ENCODE data around the gene RALY. TPM values are rescaled to one million over a fixed set of nuclear protein-coding genes. Genes with fewer than 3 reads are reported as not detected.
A peak's percentile ranks its signal among the peaks of the same experiment; 100 is the strongest.

The RALY gene
- polyA plus RNA-seq (2013, experiment 1 of 2), result 221 TPM
- 199 TPM for polyA plus RNA-seq (2013, experiment 2 of 2)

DNA sequence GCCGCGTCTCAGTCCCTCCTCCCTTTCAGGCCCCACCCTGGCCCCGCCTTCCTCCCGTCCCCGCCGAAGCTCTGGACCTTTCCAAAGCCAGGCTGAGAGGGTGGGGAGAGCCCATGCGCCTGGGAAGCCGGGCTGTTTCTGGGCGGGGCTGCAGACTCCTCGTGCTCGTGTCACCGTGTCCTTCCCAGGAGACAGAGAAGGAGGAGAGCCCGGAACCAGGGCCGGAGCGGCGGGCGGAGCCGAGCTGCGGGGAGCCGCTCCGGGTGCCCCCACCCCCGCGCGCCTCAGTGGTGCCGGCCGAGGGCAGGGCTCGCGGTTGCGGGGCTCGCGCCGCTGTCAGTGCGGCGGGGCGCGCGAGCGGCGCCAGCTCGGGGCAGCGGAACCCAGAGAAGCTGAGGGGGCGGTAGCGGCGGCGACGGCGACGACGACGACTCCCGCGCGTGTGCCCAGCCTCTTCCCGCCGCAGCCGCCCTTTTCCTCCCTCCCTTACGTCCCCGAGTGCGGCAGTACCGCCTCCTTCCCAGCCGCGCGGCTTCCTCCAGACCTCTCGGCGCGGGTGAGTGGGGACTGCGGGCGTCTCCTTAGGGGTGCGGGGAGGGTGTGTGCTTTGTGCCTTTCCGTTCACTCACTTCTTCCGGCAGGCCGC, at the start of gene RALY:
TSS of gene RALY (plus strand) at position 336 of the 646 bp plus-strand sequence. CDS start 78,164 bp downstream, outside the sequence.
- H3K9me3 ChIP-seq (ENCODE audit: control insufficient read depth, low read length), result no peaks in the 10 kb centered on the region
- peaks cover 9% of the 10 kb centered on the region for H3K4me1 ChIP-seq (ENCODE audit: control insufficient read depth, insufficient read depth, low read length, poor library complexity, severe bottlenecking)
- WGBS, 2 experiments (ENCODE audit: insufficient coverage in 2 of 2), result 0 to 1% methylated on average over 34 to 56 of the region's 72 CpGs

DNA sequence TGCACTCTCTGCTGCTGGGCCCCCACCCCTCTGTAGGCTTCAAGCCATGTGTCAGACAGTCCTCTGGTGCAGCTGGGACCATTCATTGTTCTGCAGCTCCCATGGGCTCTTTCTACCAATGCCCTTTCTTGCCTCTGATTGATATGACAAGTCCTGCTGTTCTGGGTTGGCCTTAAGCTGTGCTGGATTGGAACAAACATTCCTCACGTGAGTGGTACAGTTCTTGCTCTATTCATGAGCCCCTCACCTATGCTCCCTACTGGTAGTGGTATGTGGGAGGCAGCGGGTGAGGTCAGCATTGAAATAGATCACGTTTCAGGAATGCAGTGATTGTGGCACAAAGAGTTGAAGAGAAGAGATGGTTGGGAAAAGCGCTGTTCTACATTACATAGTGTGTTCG, 48.8 kb upstream of the RALY start:
- Histone ChIP-seq H3K27ac (ENCODE audit: low read depth, low read length, severe bottlenecking) (no peak overlapping the region), H3K4me3 (ENCODE audit: extremely low read depth, insufficient read depth, low read length, poor library complexity, severe bottlenecking) (no peak overlapping the region), H3K36me3 (ENCODE audit: control insufficient read depth, insufficient read depth, low read length) (no peaks in the 10 kb centered on the region), H3K4me1 (ENCODE audit: control insufficient read depth, insufficient read depth, low read length, poor library complexity, severe bottlenecking) (no peaks in the 10 kb centered on the region), H3K9me3 (ENCODE audit: control insufficient read depth, low read length) (peaks cover 12% of the 10 kb centered on the region)
- 87 to 91% methylated on average over 3 of the region's 5 CpGs for WGBS, 2 experiments (ENCODE audit: insufficient coverage in 2 of 2)

More for the DNA sequence above, at the start of gene RALY:
- Histone ChIP-seq H3K27ac (ENCODE audit: low read depth, low read length, severe bottlenecking) (peak within 1 kb of the TSS; percentile 99), H3K4me3 (ENCODE audit: extremely low read depth, insufficient read depth, low read length, poor library complexity, severe bottlenecking) (peak within 1 kb of the TSS; percentile 98), H3K36me3 (ENCODE audit: control insufficient read depth, insufficient read depth, low read length) (peaks cover 18% of the 10 kb centered on the region)

DNA sequence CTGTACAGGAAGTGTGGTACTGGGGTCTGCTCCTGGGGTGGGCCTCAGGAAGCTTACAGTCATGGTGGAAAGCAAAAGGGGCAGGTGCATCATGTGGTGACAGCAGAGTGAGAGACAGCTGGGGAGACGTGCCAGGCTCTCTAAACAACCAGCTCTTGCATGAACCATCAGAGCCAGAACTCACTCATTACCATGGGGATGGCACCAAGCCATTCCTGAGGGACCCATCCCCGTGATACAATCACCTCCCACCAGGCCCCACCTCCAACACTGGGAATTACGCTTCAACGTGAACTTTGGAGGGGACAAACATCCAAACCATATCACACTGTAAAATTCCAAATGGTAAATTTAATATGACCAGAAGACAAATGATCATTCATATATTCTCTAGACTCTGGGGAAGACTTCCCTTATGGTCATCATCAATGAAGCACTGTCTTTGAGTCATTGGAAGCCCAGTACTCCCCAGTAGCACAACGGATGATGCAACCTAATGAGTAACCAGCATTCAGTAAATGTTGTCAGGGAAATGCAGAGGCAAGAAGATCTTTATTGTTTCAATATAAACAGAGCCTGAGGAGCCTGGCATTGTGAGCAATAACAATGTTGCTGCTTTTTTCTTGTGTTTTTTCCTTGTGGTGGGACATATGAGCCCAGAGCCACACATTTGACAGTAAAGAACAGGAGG, 48.2 kb upstream of the RALY start:
- 83 to 89% methylated on average over 2 of the region's 5 CpGs for WGBS, 2 experiments (ENCODE audit: insufficient coverage in 2 of 2)
- Histone ChIP-seq H3K4me3 (ENCODE audit: extremely low read depth, insufficient read depth, low read length, poor library complexity, severe bottlenecking) (no peak overlapping the region), H3K4me1 (ENCODE audit: control insufficient read depth, insufficient read depth, low read length, poor library complexity, severe bottlenecking) (no peaks in the 10 kb centered on the region), H3K36me3 (ENCODE audit: control insufficient read depth, insufficient read depth, low read length) (no peaks in the 10 kb centered on the region), H3K9me3 (ENCODE audit: control insufficient read depth, low read length) (peaks cover 12% of the 10 kb centered on the region), H3K27ac (ENCODE audit: low read depth, low read length, severe bottlenecking) (no peak overlapping the region)

GRCh38 chr20:33947709-33948295, 45.9 kb upstream of the RALY start:
- H3K27ac ChIP-seq (ENCODE audit: low read depth, low read length, severe bottlenecking), result no peak overlapping the region
- no peaks in the 10 kb centered on the region for H3K36me3 ChIP-seq (ENCODE audit: control insufficient read depth, insufficient read depth, low read length)
- no peaks in the 10 kb centered on the region for H3K4me1 ChIP-seq (ENCODE audit: control insufficient read depth, insufficient read depth, low read length, poor library complexity, severe bottlenecking)
- peaks cover 12% of the 10 kb centered on the region for H3K9me3 ChIP-seq (ENCODE audit: control insufficient read depth, low read length)
- 11 to 53% methylated on average over 1 to 2 of the region's 2 CpGs for WGBS, 2 experiments (ENCODE audit: insufficient coverage in 2 of 2)
- H3K4me3 ChIP-seq (ENCODE audit: extremely low read depth, insufficient read depth, low read length, poor library complexity, severe bottlenecking), result no peak overlapping the region

- Histone ChIP-seq H3K4me1 (ENCODE audit: control insufficient read depth, insufficient read depth, low read length, poor library complexity, severe bottlenecking) (no peaks in the 10 kb centered on the region), H3K36me3 (ENCODE audit: control insufficient read depth, insufficient read depth, low read length) (no peaks in the 10 kb centered on the region), H3K9me3 (ENCODE audit: control insufficient read depth, low read length) (peaks cover 12% of the 10 kb centered on the region), H3K27ac (ENCODE audit: low read depth, low read length, severe bottlenecking) (no peak overlapping the region), H3K4me3 (ENCODE audit: extremely low read depth, insufficient read depth, low read length, poor library complexity, severe bottlenecking) (no peak overlapping the region)
- 84 to 100% methylated on average over 1 to 2 of the region's 2 CpGs for WGBS, 2 experiments (ENCODE audit: insufficient coverage in 2 of 2)
Measured at GRCh38 chr20:33948480-33948879, 45.2 kb upstream of the RALY start.

DNA sequence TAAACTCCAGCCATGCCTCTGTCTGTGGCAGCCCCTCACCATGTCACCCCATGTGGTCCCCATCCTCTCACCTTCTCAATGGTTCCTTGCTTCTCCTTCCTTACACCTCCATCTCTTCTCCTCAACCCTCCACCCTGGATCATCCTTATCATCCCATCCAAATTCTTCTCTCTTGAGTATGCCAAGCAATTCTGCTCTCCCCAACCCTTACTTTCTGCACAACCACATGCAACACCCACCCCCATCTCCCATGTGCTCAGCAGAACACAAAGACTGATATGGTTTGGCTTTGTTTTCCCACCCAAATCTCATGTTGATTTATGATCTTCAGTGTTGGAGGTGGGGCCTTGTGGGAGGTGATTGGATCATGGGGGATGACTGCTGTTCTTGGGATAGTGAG, 42.5 kb upstream of the RALY start:
- H3K36me3 ChIP-seq (ENCODE audit: control insufficient read depth, insufficient read depth, low read length), result no peaks in the 10 kb centered on the region
- H3K4me1 ChIP-seq (ENCODE audit: control insufficient read depth, insufficient read depth, low read length, poor library complexity, severe bottlenecking), result no peaks in the 10 kb centered on the region
- peaks cover 12% of the 10 kb centered on the region for H3K9me3 ChIP-seq (ENCODE audit: control insufficient read depth, low read length)

DNA sequence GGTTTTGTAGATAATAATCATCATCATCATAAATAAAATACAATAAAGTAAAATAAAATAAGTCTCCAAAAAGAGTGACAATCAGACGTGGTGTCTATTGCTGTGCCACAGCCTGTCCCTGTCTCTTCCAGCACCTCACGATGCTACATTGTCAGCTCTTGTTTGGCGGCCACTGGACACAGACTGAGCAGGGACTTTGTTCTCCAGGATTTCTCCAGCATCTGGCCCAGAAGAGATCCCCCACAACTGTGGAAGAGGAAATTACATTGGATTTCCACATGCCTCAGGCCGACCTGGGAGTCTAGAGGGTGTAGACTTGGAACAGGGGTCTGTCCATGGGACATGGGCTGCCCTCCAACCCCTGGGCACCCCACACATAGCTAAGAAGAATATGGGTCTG, 39.2 kb upstream of the RALY start:
- H3K27ac ChIP-seq (ENCODE audit: low read depth, low read length, severe bottlenecking), result no peak overlapping the region
- 90 to 93% methylated on average over 2 to 3 of the region's 4 CpGs for WGBS, 2 experiments (ENCODE audit: insufficient coverage in 2 of 2)

More for the DNA sequence above, 42.5 kb upstream of the RALY start:
- Histone ChIP-seq H3K4me3 (ENCODE audit: extremely low read depth, insufficient read depth, low read length, poor library complexity, severe bottlenecking) (no peak overlapping the region), H3K27ac (ENCODE audit: low read depth, low read length, severe bottlenecking) (no peak overlapping the region)

DNA sequence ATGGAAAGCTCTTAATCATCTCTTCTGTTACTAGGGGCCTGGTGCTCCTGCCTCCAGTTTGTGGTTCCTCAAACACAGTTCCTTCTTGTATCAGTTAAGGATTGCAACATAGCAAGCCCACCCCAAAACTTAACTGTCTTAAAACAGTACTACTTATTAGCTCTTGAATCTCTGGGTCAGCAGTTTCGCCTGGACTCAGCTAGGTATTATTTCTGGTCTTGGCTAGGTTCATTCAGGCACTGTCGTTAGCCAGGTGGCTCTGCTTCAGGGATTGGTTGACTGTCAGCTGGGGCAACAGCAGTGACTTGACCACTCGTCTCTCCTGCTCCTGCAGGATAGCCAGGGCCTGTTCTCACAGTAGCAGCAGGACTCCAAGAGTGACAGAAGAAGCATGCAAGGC, 30.0 kb upstream of the RALY start:
- 68 to 82% methylated on average over 3 of the region's 3 CpGs for WGBS, 2 experiments (ENCODE audit: insufficient coverage in 2 of 2)

More for the DNA sequence above, 39.2 kb upstream of the RALY start:
- Histone ChIP-seq H3K4me3 (ENCODE audit: extremely low read depth, insufficient read depth, low read length, poor library complexity, severe bottlenecking) (no peak overlapping the region), H3K4me1 (ENCODE audit: control insufficient read depth, insufficient read depth, low read length, poor library complexity, severe bottlenecking) (no peaks in the 10 kb centered on the region), H3K9me3 (ENCODE audit: control insufficient read depth, low read length) (no peaks in the 10 kb centered on the region), H3K36me3 (ENCODE audit: control insufficient read depth, insufficient read depth, low read length) (no peaks in the 10 kb centered on the region)

DNA sequence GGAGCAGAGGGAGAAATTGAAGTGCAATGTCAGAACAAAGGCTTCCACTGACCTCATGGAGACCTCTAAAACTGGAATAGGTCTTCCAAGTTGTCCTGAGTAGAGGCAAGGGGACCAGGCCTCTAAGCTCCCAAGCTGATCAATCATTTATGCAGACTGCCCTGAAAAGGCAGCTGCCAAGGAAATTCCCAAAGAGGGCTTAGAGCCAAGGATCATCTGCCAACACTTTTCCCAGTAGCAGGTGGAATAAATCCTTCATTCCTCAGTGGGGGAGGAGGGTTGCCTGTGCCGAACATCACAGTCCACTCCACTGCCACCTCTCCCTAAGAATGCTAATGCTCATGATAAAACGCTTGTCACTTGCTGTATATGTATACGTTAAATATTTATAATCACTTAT, 29.3 kb upstream of the RALY start:
- H3K27ac ChIP-seq (ENCODE audit: low read depth, low read length, severe bottlenecking), result no peak overlapping the region
- H3K36me3 ChIP-seq (ENCODE audit: control insufficient read depth, insufficient read depth, low read length), result no peaks in the 10 kb centered on the region
- no CpG with 5 or more reads among the region's 3 CpGs for WGBS, 2 experiments (ENCODE audit: insufficient coverage in 2 of 2)
- peaks cover 4% of the 10 kb centered on the region for H3K9me3 ChIP-seq (ENCODE audit: control insufficient read depth, low read length)
- H3K4me3 ChIP-seq (ENCODE audit: extremely low read depth, insufficient read depth, low read length, poor library complexity, severe bottlenecking), result no peak overlapping the region
- H3K4me1 ChIP-seq (ENCODE audit: control insufficient read depth, insufficient read depth, low read length, poor library complexity, severe bottlenecking), result peaks cover 6% of the 10 kb centered on the region

More for the DNA sequence above, 30.0 kb upstream of the RALY start:
- Histone ChIP-seq H3K36me3 (ENCODE audit: control insufficient read depth, insufficient read depth, low read length) (no peaks in the 10 kb centered on the region), H3K9me3 (ENCODE audit: control insufficient read depth, low read length) (peaks cover 4% of the 10 kb centered on the region), H3K27ac (ENCODE audit: low read depth, low read length, severe bottlenecking) (no peak overlapping the region), H3K4me3 (ENCODE audit: extremely low read depth, insufficient read depth, low read length, poor library complexity, severe bottlenecking) (no peak overlapping the region), H3K4me1 (ENCODE audit: control insufficient read depth, insufficient read depth, low read length, poor library complexity, severe bottlenecking) (peaks cover 6% of the 10 kb centered on the region)

DNA sequence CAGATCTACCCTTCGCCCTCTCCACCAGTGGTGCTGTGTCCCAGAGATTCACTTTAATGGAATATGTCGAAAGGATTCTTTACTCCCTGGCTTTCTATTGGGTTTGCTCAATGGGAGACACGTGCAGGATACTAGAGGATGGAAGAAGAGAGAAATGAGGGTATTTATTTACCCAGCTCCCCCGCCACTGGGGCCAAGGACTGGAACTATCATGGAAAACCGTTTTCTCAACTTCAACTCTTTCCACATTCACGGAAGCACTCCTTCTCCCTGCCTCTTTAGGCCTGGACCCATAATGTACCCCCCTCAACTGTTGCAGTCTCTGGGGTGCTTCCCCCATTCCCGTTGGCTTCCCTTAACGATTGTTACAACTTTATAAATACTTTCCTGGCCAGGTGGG, 26.6 kb upstream of the RALY start:
- 89 to 91% methylated on average over 5 of the region's 8 CpGs for WGBS, 2 experiments (ENCODE audit: insufficient coverage in 2 of 2)
- H3K4me3 ChIP-seq (ENCODE audit: extremely low read depth, insufficient read depth, low read length, poor library complexity, severe bottlenecking), result no peak overlapping the region
- peaks cover 6% of the 10 kb centered on the region for H3K4me1 ChIP-seq (ENCODE audit: control insufficient read depth, insufficient read depth, low read length, poor library complexity, severe bottlenecking)
- H3K27ac ChIP-seq (ENCODE audit: low read depth, low read length, severe bottlenecking), result no peak overlapping the region
- H3K9me3 ChIP-seq (ENCODE audit: control insufficient read depth, low read length), result peaks cover 4% of the 10 kb centered on the region
- H3K36me3 ChIP-seq (ENCODE audit: control insufficient read depth, insufficient read depth, low read length), result no peaks in the 10 kb centered on the region

DNA sequence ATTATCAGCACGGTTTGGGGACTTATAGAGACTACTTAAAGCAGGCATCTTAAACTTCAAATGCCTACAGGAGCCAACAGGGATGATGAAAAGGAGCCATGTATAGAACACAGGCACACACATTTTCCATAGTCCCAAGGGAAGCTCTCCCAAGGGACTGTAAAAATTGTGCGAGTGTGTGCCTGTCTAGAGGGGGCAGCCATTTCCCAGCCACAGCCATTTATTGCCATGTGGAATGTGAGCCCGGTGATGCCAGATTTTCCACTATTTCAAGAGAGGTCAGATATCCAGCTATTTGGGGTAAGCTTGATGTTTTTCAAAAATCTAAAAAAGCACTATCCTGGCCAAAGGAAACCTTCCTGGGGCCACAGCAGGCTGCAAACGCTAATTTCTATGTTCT, 24.1 kb upstream of the RALY start:
- WGBS, 2 experiments (ENCODE audit: insufficient coverage in 2 of 2), result 76 to 98% methylated on average over 2 to 3 of the region's 4 CpGs
- H3K9me3 ChIP-seq (ENCODE audit: control insufficient read depth, low read length), result peaks cover 4% of the 10 kb centered on the region

More for the DNA sequence above, 24.1 kb upstream of the RALY start:
- Histone ChIP-seq H3K4me1 (ENCODE audit: control insufficient read depth, insufficient read depth, low read length, poor library complexity, severe bottlenecking) (no peaks in the 10 kb centered on the region), H3K27ac (ENCODE audit: low read depth, low read length, severe bottlenecking) (no peak overlapping the region), H3K36me3 (ENCODE audit: control insufficient read depth, insufficient read depth, low read length) (no peaks in the 10 kb centered on the region), H3K4me3 (ENCODE audit: extremely low read depth, insufficient read depth, low read length, poor library complexity, severe bottlenecking) (no peak overlapping the region)
